ENCODE data around the gene STX8.
"Not testable (repeated sequence)": the region's sequence is repeated elsewhere in the genome, so short reads cannot be mapped to it uniquely, and the experiment has no call there.

The STX8 gene, protein sequence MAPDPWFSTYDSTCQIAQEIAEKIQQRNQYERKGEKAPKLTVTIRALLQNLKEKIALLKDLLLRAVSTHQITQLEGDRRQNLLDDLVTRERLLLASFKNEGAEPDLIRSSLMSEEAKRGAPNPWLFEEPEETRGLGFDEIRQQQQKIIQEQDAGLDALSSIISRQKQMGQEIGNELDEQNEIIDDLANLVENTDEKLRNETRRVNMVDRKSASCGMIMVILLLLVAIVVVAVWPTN

DNA sequence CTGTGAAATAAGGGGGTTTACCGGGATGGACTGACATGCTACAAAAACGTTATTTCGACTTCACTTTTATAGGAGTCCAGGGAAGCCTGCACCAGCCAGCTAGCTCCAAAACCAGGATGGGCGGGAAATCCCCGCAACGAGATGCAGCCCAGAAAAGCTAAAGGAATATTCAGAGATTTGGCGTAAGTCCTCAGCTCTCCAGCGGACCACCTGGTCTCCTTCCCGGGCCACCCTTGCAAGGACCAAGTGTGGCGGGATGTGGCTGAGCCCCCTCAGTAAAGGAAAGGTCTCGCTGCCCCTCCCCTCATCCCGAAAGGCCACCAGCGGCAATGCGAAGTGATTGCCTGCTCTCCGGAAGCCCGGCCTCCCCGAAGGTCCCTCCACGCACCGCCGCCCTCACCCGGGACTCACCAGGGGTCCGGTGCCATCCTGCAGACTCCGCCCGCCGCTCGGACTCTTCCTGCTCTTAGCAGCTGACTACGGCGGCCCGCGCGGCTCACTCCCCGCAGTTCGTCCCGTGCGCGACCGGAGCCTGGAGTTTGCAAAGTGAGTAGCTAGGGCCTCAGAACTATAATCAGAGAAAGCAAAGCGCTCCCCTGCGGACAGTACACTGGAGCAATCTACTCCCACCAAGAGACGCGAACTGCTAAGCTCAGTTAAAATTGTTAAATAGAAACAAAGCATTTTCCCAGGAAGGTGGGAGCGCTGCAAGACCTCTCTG is at the start of gene STX8:
TSS of gene STX8 (minus strand) at position 440 of the 721 bp plus-strand sequence. CDS start at position 428, 12 bp downstream.
- DNase-seq (ENCODE audit: low read depth) = peak; percentile 64

DNA sequence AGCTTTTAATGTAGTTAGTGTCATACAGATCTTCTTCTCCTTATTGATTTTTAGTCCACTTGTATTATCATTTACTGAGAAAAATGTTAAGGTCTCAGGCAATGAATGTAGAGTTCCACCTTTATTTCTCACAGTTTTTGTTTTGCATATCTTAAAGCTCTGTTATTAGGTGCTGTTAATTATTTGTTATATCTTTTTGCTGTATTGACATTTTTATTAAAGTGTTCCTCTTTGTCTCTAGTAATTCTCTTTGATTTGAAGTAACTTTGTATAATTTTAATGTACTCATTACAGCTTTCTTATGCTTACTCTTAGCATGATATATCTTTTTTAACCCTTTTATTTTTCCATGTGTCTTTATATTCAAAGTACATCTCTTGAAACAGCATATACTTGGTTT is 47.3 kb upstream of the STX8 start:
- no peak for DNase-seq (ENCODE audit: low read depth)

DNA sequence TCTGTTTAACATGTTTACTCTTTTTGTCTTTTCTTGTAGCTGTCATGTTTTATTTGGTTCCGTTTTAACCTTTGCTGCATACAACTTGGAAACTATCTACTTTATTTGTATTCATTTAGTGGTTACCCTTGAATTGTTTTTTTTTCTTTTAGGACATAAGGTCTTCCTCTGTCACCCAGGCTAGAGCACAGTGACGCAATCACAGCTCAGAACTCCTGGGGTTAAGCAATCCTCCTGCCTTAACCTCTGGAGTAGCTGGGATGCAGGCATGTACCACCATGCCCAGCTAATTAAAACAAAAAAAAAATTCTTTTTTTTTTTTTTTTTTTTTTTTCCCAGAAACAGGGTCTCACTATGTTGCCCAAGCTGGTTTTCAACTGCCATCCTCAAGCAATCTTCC is 39.9 kb upstream of the STX8 start:
- DNase-seq (ENCODE audit: low read depth) = no peak

DNA sequence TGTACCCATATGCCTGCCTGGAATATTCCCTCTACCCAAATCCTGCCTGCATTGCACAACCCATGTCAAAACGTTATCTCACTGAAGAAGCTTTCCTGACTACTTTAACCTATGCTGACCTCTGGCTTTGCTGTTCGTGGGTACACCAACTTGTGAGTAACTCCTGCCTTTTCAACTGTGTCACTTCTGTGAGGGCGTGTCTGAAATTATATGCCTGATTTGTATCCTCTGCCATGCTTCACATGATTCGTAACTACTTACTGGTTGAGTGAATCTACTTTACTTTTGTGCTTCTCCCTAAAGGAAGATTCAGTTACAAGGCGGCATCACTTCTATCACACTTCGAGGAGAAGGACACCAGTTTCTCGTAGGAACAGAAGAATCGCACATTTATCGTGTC is 36.4 kb upstream of the STX8 start:
- no peak for DNase-seq (ENCODE audit: low read depth)

DNA sequence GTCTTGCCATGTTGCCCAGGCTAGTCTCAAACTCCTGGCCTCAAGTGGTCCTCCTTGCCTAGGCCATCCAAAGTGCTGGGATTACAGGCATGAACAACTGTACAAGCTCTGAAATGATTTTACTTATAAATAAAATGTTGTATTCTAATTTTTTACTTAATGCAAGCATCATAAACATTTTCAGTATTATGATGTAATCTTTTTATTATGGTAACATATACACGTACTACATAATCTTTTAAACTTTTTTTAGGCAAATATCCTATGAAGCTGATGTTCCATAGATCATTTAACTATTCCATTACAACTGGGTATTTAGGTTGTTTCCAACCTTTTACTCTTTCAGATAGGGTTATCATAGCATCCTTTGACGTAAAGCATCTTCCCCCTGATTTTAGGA is 35.9 kb upstream of the STX8 start:
- no peak for DNase-seq (ENCODE audit: low read depth)

DNA sequence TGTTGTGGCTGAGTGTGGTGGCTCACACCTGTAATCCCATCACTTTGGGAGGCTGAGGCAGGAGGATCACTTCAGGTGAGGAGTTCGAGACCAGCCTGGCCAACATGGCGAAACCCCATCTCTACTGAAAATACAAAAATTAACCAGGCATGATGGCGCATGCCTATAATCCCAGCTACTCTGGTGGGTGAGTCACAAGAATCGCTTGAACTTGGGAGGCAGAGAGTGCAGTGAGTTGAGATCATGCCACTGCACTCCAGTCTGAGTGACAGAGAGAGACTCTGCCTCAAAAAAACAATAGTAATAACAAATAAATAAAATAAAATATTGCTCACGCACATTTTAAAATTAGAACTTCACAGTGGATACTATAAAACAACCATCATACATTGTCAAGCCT is 31.4 kb upstream of the STX8 start:
- DNase-seq (ENCODE audit: low read depth) = not testable (repeated sequence)

DNA sequence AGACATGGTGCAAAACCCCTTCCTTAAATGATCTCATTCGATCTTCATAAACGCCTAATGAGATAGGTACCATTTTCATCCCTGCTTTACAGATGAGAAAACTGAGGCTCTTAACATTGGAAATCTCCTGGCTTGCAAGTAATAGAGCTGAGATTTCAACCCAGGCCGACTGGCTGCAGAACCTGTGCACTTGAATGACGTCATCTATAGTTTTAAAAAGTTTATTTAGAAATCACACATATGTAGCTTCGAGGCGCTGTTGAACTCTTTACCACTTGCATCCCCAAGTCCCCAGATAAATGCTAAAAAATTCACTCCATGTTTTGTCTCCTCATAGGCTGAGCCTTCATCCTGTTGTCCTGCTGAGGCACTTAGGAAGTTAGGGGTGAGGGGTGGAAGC is 30.8 kb upstream of the STX8 start:
- DNase-seq (ENCODE audit: low read depth) = no peak

DNA sequence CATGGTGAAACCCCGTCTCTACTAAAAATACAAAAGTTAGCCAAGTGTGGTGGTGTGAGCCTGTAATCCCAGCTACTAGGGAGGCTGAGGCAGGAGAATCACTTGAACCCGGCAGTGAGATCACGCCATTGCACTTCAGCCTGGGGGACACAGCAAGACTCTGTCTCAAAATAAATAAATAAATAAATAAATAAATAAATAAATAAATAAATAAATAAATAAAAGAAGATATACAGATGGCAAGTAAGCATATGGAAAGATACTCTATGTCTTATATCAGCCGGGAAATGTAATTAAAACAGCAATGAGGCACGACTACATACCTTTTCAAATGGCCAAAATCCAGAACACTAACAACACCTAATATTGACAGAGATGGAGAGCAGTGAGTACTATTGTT is 29.0 kb upstream of the STX8 start:
- DNase-seq (ENCODE audit: low read depth) = not testable (repeated sequence)

DNA sequence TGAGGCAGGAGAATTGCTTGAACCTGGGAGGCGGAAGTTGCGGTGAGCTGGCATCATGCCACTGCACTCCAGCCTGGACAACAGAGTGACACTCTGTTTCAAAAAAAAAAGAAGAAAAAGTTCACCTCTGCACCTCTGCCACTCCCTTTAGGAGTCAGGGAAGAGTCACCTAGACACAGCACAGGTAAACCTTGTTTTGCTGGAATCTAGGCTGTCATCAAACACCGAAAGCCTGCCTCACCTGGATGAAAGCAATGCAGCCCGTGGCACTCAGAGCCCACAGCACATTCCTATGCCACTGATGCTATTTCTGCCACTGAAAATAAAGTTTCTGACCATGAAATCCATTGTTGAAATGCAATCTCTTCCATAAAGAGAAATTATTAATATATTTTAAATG is 23.0 kb upstream of the STX8 start:
- DNase-seq (ENCODE audit: low read depth) = no peak

DNA sequence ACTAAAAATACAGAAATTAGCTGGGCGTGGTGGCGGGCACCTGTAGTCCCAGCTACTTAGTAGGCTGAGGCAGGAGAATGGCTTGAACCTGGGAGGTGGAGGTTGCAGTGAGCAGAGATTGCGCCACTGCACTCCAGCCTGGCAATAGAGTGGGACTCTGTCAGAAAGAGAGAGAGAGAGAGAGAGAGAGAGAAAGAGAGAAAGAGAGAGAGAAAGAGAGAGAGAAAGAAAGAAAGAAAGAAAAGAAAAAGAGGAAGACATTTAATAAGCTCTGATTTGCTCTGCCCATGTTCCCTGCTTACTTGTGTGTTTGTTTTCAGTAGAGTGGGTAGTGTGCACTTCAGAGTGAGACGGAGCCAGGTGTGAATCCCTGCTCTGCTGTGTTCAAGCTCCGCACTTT is 22.0 kb upstream of the STX8 start:
- not testable (repeated sequence) for DNase-seq (ENCODE audit: low read depth)

DNA sequence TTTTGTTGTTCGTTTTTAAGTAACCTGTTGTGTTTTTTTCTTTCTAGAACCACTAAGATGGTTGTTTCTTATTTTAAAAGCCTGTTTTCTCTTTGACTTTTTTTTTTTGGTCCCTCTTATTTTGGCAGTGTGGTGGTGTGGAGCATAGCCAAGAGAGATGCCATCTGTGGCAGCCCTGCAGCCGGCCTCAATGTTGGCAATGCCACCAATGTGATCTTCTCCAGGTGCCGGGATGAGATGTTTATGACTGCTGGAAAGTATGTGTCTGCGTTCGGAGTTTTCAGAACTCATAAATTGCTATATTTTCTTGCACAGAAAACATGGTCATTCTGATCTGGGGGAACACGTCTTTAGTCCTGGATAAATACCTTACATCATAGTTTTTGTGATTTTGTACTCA is 18.4 kb upstream of the STX8 start:
- DNase-seq (ENCODE audit: low read depth) = no peak

DNA sequence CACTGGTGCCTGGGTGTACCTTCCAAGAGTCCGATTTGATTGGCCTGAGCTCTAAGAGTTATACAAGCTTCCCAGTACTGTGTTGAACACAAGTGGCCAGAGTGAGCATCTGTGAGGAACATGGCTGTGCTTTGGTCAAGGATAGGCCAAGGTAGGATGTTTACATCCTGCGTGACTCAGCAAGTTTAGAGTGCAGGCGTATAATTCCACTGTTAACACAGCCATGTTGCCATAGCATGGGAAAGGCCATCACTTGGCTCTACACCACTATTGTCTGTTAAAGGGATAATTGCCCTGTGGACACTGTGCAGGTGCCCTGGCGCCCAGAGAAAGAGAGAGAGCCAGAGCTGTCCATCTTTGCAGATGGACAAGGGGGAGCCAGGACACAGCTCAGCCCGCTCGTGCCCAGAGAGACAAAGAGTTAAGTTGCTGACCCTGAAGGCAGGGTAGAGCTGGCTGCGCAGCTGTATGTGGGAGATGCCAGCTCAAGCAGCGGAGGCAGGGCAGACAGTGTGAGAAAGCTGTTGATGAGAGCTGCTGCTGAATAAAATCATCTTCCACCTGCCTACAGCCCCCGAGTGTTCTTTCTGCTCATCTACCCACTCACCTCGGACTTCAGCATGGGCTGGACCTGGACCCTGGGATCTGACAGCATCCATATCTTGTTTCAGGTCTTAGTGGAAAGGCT is 12.5 kb upstream of the STX8 start:
- DNase-seq (ENCODE audit: low read depth) = no peak

DNA sequence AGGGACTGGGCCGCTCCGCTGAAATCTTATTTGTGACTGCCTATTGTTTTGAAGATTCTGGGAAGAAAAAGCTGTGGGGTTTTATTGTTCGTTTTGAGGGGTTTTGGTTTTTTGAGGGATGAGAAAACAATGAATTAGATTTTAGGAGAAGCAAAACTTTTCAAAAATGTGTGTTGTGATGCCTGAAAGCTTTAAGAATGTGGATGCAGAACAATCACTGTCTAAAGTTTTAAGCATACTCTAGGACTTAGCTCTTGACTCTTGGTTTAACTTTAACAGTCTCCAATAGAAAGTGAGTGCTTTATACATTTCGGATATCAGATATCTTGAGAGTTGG is 1.7 kb upstream of the STX8 start:
- no peak for DNase-seq (ENCODE audit: low read depth)

DNA sequence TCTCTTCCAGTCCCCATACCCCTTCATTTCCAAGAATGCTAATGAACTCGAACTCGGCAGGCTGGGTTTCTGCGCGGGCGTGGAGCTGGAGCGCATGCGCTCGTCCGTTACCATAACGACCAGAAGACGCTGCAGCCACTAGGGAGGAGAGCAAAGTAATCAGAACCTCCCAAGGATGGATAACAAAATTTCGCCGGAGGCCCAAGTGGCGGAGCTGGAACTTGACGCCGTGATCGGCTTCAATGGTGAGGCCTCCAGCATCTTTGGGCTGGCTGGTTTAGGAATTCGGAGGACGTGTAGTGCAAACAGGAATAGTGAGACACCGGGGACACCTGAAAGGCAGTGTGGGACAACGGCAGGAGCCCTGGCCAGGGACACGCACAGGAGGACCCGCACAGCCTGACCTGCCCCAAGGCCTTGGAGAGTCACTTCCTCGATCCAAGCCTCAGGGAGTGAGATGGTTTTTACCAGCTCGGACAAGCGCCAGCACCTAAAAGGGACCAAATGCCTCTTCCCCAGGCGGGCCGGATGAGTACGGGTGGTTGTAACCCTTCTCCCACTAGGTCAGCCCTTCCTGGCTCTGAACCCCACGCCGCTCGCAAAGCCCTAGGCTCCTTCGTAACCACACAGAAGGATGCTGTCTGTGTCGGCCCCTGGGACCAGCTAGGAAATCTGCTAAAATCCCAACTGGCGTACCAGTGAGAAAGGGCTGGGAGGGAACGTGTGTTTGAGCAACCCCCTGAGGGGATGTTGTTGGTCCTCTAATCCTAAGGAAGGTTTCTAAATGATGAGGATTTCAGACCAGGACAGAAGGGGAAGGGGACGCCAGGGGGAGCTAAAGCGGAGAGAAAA is 1.1 kb upstream of the STX8 start, which contains the start of gene CFAP52:
TSS of gene CFAP52 (plus strand) at position 122 of the 852 bp plus-strand sequence. CDS start at position 176, 54 bp downstream.
- DNase-seq (ENCODE audit: low read depth) = peak; percentile 52

DNA sequence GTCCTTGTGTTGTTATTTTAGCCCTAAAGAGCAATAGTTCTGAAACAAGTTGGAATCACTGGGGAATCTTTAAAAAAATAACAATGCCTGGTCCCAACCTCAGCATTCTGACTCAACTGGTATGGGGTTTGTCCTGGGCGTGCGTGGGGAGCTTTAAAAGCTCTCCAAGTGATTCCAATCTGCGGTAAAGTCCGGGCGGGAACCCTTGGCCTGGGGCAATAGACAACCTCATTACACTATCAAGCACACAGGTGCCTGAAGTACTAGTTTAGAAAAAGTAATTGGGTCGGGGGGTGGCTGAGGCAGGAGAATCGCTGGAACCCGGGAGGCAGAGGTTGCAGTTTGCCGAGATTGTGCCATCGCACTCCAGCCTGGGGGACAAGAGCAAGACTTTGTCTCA is 4.4 kb downstream of the STX8 start:
- DNase-seq (ENCODE audit: low read depth) = no peak

DNA sequence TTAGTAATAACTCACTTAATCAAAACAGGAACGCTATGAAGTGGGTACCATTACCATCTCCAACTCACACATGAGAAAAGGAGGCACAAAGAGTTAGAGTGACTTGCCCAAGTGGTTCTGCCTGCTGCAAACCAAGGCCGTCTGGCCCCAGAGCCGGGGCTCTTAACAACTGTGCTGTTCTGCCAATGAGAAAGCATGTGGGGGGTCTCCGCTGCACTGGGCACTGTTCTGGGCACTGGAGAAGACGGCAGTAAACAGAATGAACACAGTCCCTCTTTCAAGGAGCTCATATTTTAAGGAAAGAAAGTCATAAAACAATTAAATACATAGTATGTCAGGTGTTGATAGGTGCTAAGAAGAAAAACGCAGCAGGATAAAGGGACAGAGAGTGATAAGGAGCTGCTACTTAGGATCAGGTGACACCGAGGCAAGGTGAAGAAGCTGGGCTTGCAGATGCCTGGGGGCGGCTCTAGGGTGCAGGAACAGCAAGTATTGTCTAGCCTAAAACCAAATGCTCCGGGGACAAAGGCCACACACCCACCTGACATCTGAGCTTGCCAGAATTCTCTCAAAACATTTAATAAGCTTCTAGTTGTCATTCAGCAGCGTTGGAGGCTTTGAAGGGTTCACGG is 6.5 kb downstream of the STX8 start:
- DNase-seq (ENCODE audit: low read depth) = no peak

DNA sequence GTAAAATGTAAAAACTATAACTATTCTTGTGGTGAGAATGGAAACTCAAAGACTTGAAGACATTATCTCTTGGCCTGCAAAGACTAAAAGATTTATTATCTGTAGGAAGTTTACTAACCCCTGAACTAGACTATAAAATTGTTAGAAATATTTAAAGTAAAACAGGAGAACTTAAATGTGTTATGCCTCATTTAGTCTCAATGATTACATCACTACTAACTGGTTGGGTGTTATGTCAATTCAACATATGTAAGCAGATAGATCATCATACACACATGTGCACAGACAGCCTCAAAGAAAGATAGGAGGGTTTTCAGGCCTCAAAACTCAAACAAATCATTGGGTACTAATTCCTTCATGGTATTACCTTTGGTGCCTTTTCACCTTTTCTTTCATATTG is 7.6 kb downstream of the STX8 start:
- no peak for DNase-seq (ENCODE audit: low read depth)

DNA sequence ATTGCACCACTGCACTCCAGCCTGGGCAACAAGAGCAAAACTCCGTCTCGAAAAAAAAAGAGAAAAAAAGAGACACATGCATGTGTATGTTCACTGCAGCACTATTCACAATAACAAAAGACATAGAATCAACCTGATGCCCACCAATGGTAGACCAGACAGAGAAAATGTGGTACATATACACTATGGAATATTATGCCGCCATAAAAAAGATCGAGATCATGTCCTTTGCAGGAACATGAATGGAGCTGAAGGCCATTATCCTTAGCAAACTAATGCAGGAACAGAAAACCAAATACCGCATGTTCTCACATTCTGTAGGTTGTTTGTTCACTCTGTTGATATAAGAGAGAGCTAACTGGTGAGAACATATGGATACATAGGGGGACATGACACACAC is 8.9 kb downstream of the STX8 start:
- DNase-seq (ENCODE audit: low read depth) = not testable (repeated sequence)

DNA sequence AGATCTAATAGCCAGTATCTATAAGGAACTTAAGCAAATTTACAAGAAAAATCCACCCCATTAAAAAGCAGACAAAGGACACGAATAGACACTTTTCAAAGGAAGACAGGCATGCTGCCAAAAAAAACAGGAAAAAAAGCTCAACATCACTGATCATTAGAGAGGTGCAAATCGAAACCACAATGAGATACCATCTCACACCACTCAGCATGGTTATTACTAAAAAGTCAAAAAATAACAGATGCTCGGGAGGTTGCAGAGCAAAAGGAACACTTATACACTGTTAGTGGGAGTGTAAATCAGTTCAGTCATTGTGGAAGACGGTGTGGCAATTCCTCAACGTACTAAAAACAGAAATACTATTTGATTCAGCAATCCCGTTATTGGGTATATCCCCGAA is 9.6 kb downstream of the STX8 start:
- no peak for DNase-seq (ENCODE audit: low read depth)

DNA sequence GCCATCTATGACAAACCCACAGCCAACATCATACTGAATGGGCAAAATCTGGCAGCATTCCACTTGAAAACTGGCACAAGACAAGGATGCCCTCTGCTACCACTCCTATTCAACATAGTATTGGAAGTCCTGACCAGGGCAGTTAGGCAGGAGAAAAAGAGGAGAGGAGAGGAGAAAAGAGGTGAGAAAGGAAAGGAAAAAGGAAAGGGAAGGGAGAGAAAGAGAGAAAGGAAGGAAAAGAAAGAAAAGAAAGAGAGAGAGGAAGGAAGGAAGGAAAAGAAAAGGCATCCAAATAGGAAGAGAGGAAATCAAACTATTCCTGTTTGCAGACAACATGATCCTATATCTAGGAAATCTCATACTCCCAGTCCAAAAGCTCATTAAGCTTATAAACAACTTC is 11.5 kb downstream of the STX8 start:
- DNase-seq (ENCODE audit: low read depth) = no peak

DNA sequence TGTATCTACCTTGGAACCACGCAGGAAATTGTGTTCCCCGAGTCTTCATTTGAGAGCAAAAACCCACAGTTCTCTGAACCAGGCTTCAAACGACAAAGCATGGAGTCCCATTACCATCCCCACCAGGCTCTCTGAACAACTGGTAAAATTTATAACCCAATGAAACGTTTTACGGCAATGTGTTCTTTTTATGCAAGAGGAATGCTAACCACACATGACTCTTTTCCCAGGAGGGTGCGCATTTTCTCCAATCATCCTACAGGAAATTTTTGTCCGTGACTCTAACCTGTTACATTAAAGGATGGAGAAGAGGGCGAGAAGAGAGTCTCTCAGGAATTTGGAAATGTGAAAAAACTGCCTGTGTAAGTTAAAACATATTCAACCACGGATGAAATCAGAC is 17.8 kb downstream of the STX8 start:
- DNase-seq (ENCODE audit: low read depth) = no peak

All from HS-27A (cell line).